Activated T-cell treated with anti-CD3 and anti-CD28 coated beads for 1 hour (primary cell): ENCODE measurements around the gene SNX10.
"Not testable (repeated sequence)": the region's sequence is repeated elsewhere in the genome, so short reads cannot be mapped to it uniquely, and the experiment has no call there.

Source experiments
- DNase-seq: peaks from one replicate; pipeline ENCODE4 v3.0.0-alpha.2; 2020; ENCODE audit warnings: low read depth

SNX10 gene

GRCh38 chr7:26291699-26292538, at the start of gene SNX10:
SNX10 (plus strand) TSS chr7:26291862; CDS start chr7:26346443, 54,581 bp downstream.
- DNase-seq: peak; percentile 48

DNA sequence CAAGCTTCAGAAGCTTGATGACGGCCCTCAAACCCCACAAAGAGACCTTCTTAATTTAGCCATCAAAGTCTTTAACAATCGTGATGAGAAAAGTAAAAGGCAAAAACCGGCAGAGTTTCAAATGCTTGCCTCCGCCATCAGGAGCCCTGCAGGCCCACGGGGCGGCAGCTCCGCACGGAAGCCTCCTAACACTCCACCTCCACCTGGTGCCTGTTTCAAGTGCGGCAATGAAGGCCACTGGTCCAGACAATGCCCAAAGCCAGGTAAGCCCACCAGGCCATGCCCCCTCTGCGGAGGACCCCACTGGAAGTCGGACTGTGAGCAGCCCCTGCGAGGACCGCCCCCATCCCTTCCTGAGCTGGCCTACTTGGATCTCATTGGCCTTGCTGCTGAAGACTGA, 46.5 kb upstream of the SNX10 start:
- DNase-seq: no peak

DNA sequence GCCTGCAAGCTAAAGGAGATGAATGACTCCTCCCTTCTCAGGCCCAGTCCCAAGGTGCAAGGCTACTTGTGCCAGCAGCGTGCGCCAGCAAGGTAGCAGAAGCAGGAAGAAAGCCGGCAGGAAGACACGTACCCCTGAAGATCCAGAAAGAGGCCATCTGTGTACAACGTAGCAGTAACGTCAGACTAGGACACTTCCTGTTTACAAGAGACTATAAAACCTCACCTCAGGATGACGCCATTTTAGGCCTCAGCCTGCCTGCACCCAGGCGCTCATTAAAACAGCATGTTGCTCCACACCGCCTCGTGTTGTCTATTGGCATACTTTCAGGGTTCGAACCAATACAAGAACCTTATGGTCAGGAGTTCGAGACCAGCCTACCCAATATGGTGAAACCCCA, 41.4 kb upstream of the SNX10 start:
- no peak for DNase-seq

GRCh38 chr7:26261866-26262265, 29.8 kb upstream of the SNX10 start:
- DNase-seq: not testable (repeated sequence)

DNA sequence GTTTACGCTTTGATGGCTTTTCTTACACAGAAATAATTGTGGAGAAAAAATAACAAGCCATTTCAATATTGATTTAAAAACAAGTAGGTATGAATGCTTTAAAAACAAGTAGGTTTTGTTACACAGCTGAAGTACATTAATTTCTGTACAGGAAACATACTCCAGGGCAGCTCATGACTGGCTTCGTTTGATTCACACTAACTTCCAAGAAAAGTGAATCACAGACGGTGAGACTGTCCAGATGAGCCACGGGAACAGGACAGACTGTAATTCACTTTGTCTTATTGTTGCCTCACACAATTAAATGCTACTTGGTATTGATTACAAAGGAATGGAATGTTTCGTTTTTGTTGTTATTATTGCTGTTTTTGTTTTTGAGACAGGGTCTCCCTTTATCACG, 26.6 kb upstream of the SNX10 start:
- DNase-seq: no peak

GRCh38 chr7:26265499-26266075, 26.1 kb upstream of the SNX10 start:
- DNase-seq: no peak

- no peak for DNase-seq
Observed at GRCh38 chr7:26267601-26268166, 24.0 kb upstream of the SNX10 start.

- DNase-seq: no peak
Observed at GRCh38 chr7:26275213-26275612, 16.4 kb upstream of the SNX10 start.

- DNase-seq: no peak
Observed at GRCh38 chr7:26278770-26279169, 12.9 kb upstream of the SNX10 start.

GRCh38 chr7:26279405-26279804, 12.3 kb upstream of the SNX10 start:
- no peak for DNase-seq

DNA sequence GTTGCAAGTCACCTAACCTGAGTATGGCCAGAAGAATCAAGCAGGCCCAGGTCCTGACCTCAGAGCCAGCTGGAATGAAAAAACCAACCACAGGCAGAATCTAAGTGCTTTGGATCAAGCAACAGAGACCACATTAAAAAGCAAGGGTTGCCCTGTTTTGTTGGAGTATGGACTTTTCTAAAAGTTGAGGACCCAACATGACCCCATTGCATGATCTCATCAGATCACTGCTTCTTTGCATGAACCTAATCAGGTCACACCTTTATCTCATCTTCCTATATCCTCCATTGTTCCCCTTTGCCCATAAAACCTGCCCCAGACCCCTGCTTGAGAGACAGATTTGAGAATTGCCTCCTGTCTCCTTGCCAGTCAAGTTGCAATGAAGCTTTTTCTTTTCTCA, 11.6 kb upstream of the SNX10 start:
- no peak for DNase-seq

- no peak for DNase-seq
Observed at GRCh38 chr7:26280723-26281122, 10.9 kb upstream of the SNX10 start.

- no peak for DNase-seq
Observed at GRCh38 chr7:26284477-26284876, 7.2 kb upstream of the SNX10 start.

DNA sequence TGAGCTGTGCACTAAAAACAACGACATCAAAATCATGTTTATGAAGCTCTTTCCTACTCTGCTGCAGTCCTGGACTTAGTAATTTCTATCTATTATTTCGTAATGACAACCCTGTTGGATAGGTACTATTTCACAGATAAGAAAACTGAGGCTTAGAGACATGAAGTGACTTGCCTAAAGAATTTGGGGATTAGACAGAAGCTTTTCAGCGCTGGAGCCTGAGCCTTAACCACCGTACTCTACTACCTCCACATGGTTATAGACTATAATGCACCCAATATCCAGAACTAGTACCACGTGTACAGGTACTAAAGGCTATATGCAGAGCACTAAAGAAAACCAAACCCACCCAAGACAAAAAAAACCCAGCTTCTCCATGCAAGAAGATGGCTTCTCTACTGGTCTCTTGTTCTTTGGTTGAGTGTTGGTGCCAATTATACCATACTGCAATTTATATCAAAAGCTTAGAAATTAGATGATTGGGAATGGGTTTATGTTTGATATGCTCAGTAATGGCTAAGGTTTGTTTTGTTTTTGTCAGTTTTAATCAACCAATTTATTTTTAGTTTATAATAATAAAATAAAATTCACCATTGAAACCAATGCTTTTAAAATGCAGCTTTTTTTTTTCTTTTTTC, 6.5 kb upstream of the SNX10 start:
- DNase-seq: no peak

DNA sequence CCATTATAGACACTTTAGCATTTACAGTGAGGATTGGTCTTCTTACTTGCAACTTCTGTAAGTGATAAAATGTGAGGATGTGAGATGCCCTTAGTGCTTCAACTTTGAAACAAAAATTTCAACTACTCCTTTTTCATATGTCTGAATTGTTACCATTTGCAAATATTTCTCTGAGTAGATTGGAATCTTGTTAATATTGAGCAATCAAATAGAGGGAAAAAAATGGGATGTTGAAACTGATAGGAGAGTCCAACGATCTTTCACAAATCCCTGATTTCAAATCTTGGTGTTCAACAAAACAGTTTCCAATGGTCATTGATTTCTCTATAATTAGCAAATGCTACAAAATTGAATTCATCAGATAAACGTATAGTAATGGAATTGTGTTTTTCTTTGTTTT, 5.5 kb upstream of the SNX10 start:
- no peak for DNase-seq

DNA sequence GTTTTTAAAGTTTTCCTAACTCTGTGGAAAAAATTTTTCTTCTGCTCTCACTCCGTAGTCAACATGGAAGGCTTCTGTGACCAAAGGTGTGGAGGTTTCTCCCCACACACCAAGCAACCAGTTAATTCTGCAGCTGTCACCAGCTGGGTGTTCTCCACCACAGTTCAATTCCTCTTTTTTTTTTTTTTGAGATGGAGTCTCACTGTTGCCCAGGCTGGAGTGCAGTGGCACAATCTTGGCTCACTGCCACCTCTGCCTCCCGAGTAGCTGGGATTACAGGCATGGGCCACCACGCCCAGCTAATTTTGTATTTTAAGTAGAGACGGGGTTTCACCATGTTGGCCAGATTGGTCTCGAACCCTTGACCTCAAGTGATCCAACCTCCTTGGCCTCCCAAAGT, 3.5 kb upstream of the SNX10 start:
- not testable (repeated sequence) for DNase-seq

GRCh38 chr7:26291251-26291650, 411 bp upstream of the SNX10 start:
- no peak for DNase-seq

DNA sequence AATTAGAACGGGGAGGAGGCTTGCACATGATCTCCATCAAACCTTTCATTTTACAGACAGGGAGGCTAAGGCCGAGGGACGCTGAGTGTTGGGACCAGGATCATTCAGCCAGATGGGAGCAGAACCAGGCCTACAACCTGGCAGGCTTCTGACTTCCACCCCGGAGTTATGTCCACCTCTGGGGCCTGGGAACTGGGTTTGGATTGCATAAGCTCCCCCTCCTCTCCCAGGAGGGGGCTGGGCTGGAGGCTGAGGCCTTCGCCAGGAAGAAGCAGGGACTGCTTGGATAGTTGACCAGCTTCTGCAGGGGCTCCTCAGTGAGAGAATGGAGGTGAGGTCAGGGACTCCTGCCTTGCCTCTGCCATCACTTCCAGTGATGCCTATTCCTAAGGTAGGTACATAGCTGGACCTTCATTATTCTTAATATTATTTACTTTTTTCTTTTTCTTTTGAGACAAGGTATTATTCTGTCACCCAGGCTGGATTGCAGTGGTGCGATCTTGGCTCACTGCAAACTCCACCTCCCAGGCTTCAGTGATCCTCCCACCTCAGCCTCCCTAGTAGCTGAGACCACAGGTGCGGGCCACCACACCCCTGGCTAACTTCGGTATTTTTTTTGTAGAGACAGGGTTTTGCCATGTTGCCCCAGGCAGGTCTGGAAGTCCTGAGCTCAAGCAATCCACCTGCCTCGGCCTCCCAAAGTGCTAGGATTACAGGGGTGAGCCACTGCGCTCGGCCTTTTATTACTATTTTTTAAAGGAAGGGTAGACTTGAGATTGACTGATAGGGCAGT, 1.3 kb downstream of the SNX10 start:
- DNase-seq: no peak

GRCh38 chr7:26293569-26294308, 2.1 kb downstream of the SNX10 start:
- peak; percentile 10 for DNase-seq

- DNase-seq: no peak
Observed at GRCh38 chr7:26295015-26295414, 3.4 kb downstream of the SNX10 start.

- DNase-seq: no peak
Observed at GRCh38 chr7:26295586-26295985, 3.9 kb downstream of the SNX10 start.
